H9 (cell line): ENCODE data around the gene ASB10. TPM values are rescaled to one million over a fixed set of nuclear protein-coding genes. Genes with fewer than 3 reads are reported as not detected.

Source experiments
- DNase-seq: peaks from one replicate; pipeline ENCODE4 v3.0.0-alpha.2; 2017
- H2AFZ ChIP-seq: one replicate; pipeline ENCODE4 v1.6.1; 2013; ENCODE audit warnings: mild to moderate bottlenecking, low read length, control low read depth, moderate library complexity
- H2AK5ac ChIP-seq: 2 replicates; pipeline ENCODE4 v1.6.1; 2013; ENCODE audit warnings: low read length, control low read depth, mixed read lengths; ENCODE audit not compliant: insufficient read length
- H2BK120ac ChIP-seq: one replicate; pipeline ENCODE4 v1.6.1; 2013; ENCODE audit warnings: low read depth, mild to moderate bottlenecking, low read length, control low read depth, inconsistent platforms; ENCODE audit not compliant: poor library complexity, severe bottlenecking
- H2BK12ac ChIP-seq: 2 replicates; pipeline ENCODE4 v1.6.1; 2013; ENCODE audit warnings: low read length, control low read depth, mixed read lengths, low read depth; ENCODE audit not compliant: insufficient read length
- H2BK15ac ChIP-seq: 2 replicates; pipeline ENCODE4 v1.6.1; 2013; ENCODE audit warnings: low read depth, low read length, control low read depth
- H2BK20ac ChIP-seq: one replicate; pipeline ENCODE4 v1.6.1; 2013; ENCODE audit warnings: low read depth, mild to moderate bottlenecking, low read length, control low read depth, inconsistent platforms; ENCODE audit not compliant: poor library complexity, severe bottlenecking
- H2BK5ac ChIP-seq: 2 replicates; pipeline ENCODE4 v1.6.1; 2013; ENCODE audit warnings: low read length, control low read depth, mixed read lengths; ENCODE audit not compliant: insufficient read length
- H3K14ac ChIP-seq: 2 replicates; pipeline ENCODE4 v1.6.1; 2013; ENCODE audit warnings: low read length, control low read depth; ENCODE audit not compliant: insufficient read depth
- H3K18ac ChIP-seq: 2 replicates; pipeline ENCODE4 v1.6.1; 2013; ENCODE audit warnings: low read depth, mild to moderate bottlenecking, mixed read lengths, low read length, control low read depth; ENCODE audit not compliant: insufficient read length
- H3K23ac ChIP-seq: 2 replicates; pipeline ENCODE4 v1.6.1; 2013; ENCODE audit warnings: low read length, control low read depth, mixed read lengths, low read depth; ENCODE audit not compliant: insufficient read length
- H3K23me2 ChIP-seq: 2 replicates; pipeline ENCODE4 v1.6.1; 2013; ENCODE audit warnings: low read depth, mild to moderate bottlenecking, mixed read lengths, low read length, control low read depth; ENCODE audit not compliant: insufficient read length, poor library complexity, severe bottlenecking
- H3K27ac ChIP-seq: 2 replicates; pipeline ENCODE4 v1.5.1; 2013; ENCODE audit warnings: low read length, control low read depth, mixed read lengths, low read depth; ENCODE audit not compliant: insufficient read length
- H3K27me3 ChIP-seq: 2 replicates; pipeline ENCODE4 v1.6.1; 2013; ENCODE audit warnings: low read length, control low read depth, inconsistent platforms; ENCODE audit not compliant: insufficient read depth
- H3K4ac ChIP-seq: 2 replicates; pipeline ENCODE4 v1.6.1; 2013; ENCODE audit warnings: low read depth, mild to moderate bottlenecking, control low read depth, inconsistent platforms, low read length, moderate library complexity
- H3K4me1 ChIP-seq: 2 replicates; pipeline ENCODE4 v1.6.1; 2013; ENCODE audit warnings: low read length, control low read depth, inconsistent platforms; ENCODE audit not compliant: insufficient read depth
- H3K4me2 ChIP-seq: 2 replicates; pipeline ENCODE4 v1.6.1; 2013; ENCODE audit warnings: low read length, control low read depth, mixed read lengths; ENCODE audit not compliant: insufficient read length, insufficient read depth
- H3K56ac ChIP-seq: 2 replicates; pipeline ENCODE4 v1.6.1; 2013; ENCODE audit warnings: low read depth, mild to moderate bottlenecking, mixed read lengths, low read length, control low read depth; ENCODE audit not compliant: insufficient read length
- H3K79me1 ChIP-seq: 2 replicates; pipeline ENCODE4 v1.6.1; 2013; ENCODE audit warnings: low read depth, mild to moderate bottlenecking, moderate library complexity, low read length, control low read depth, inconsistent platforms; ENCODE audit not compliant: insufficient read depth, poor library complexity, severe bottlenecking
- H3K79me2 ChIP-seq: 2 replicates; pipeline ENCODE4 v1.6.1; 2013; ENCODE audit warnings: low read length, control low read depth, inconsistent platforms; ENCODE audit not compliant: insufficient read depth
- H3K9ac ChIP-seq: 2 replicates; pipeline ENCODE4 v1.6.1; 2013; ENCODE audit warnings: low read length, control low read depth, mixed read lengths; ENCODE audit not compliant: insufficient read length; ENCODE audit errors: extremely low read depth
- H3K9me3 ChIP-seq: one replicate; pipeline ENCODE4 v1.6.1; 2013; ENCODE audit warnings: low read depth, low read length, inconsistent platforms; ENCODE audit not compliant: control insufficient read depth
- H3T11ph ChIP-seq: one replicate; pipeline ENCODE4 v1.6.1; 2013; ENCODE audit warnings: mild to moderate bottlenecking, low read length, control low read depth, inconsistent platforms
- H4K20me1 ChIP-seq: one replicate; pipeline ENCODE4 v1.6.1; 2013; ENCODE audit not compliant: control insufficient read depth, insufficient read length, insufficient read depth
- H4K5ac ChIP-seq: 2 replicates; pipeline ENCODE4 v1.6.1; 2013; ENCODE audit warnings: low read depth, mild to moderate bottlenecking, mixed read lengths, low read length, control low read depth; ENCODE audit not compliant: insufficient read length
- H4K8ac ChIP-seq: replicated peaks from 2 replicates; pipeline ENCODE4 v1.6.1; 2013; ENCODE audit warnings: low read length, control low read depth, mixed read lengths, low read depth; ENCODE audit not compliant: insufficient read length
- H4K91ac ChIP-seq: 2 replicates; pipeline ENCODE4 v1.6.1; 2013; ENCODE audit warnings: low read depth, mild to moderate bottlenecking, moderate library complexity, mixed read lengths, low read length, control low read depth; ENCODE audit not compliant: insufficient read length
- H3K27ac Mint-ChIP-seq, 3 experiments: 2 replicates in 2 of 3; 3 replicates in 1 of 3; pipeline ENCODE4 v1.8.0; 2020 to 2021; ENCODE audit warnings: mixed read lengths in 3 of 3, mild to moderate bottlenecking in 1 of 3, moderate library complexity in 1 of 3
- H3K27me3 Mint-ChIP-seq: 2 replicates; pipeline ENCODE4 v1.8.0; 2021; ENCODE audit warnings: low read depth, mild to moderate bottlenecking, moderate library complexity, mixed read lengths
- H3K36me3 Mint-ChIP-seq, 3 experiments: 2 replicates in 2 of 3; 3 replicates in 1 of 3; pipeline ENCODE4 v1.8.0; 2020 to 2021; ENCODE audit warnings: low read depth in 3 of 3, mixed read lengths in 3 of 3; ENCODE audit not compliant: insufficient read depth in 1 of 3
- H3K4me1 Mint-ChIP-seq, 2 experiments: 2 replicates each; pipeline ENCODE4 v1.8.0; 2020; ENCODE audit warnings: mixed read lengths in 2 of 2
- H3K4me3 Mint-ChIP-seq, 2 experiments: 2 replicates in 1 of 2; 3 replicates in 1 of 2; pipeline ENCODE4 v1.8.0; 2020 to 2021; ENCODE audit warnings: mild to moderate bottlenecking in 2 of 2, mixed read lengths in 2 of 2, moderate library complexity in 1 of 2
- H3K9me3 Mint-ChIP-seq, 2 experiments: 2 replicates in 1 of 2; 3 replicates in 1 of 2; pipeline ENCODE4 v1.8.0; 2020; ENCODE audit warnings: mild to moderate bottlenecking in 2 of 2, mixed read lengths in 2 of 2, moderate library complexity in 1 of 2
- WGBS: extraction: QIAGEN DNeasy Blood & Tissue Kit; methylation state at CpG from one replicate; pipeline ENCODE4 v1.1.7; 2013; ENCODE audit warnings: missing lambda C conversion rate, low lambda C conversion rate, mixed read lengths; ENCODE audit not compliant: insufficient read length; ENCODE audit errors: extremely low coverage; 5-methylcytosine and 5-hydroxymethylcytosine counted together
- total RNA-seq: library from RNA; stranded (reverse); gene quantifications from 2 replicates; pipeline ENCODE4 v1.2.1, GENCODE V29; 2021
- TF ChIP-seq, protein P1 (sequence below): fragments of 200-600 bp; sonication (generic); conservative IDR thresholded peaks from 3 replicates; pipeline ENCODE4 v1.8.0; 2021; ENCODE audit warnings: antibody characterized with exemption, mild to moderate bottlenecking

ASB10 gene
- total RNA-seq, 1 experiment from 2014 or later: not detected

DNA sequence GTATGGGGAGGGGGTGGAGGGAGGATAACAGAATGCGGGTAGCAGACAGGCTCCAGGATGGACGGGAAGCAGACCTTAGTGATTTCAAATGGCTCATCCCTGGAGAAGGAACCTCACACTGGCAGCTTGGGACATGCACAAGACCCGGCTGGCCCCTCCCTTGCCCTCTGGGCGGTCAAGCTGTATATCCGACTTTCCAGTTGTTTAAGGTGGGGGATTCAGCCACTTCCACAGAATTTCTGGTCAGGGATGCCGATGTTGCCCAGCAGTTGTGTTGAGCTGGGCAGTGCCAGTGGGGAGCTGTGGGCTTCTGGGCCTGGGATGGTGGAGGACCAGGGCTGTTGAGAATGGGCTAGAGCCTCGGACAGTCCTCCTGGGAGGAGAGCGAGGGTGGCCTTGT lies 58.3 kb downstream of the ASB10 start:
- no peak overlapping the region for H2BK20ac ChIP-seq
- no peak overlapping the region for H3K27ac Mint-ChIP-seq
- H3K23me2 ChIP-seq: peaks cover 10% of the 10 kb centered on the region
- H4K20me1 ChIP-seq: no peaks in the 10 kb centered on the region
- H3K27me3 ChIP-seq: no peaks in the 10 kb centered on the region
- H3K56ac ChIP-seq: no peak overlapping the region
- no peak overlapping the region for H2BK5ac ChIP-seq
- no CpG with 5 or more reads among the region's 8 CpGs for WGBS
- no peak overlapping the region for H3K27ac ChIP-seq
- H3K4me1 ChIP-seq: peaks cover 3% of the 10 kb centered on the region; the same call in 1 of the 2 replicates
- no peaks in the 10 kb centered on the region; a peak in 1 of 5 replicates for H3K9me3 Mint-ChIP-seq
- H3K14ac ChIP-seq: no peak overlapping the region
- no peak overlapping the region for H2AFZ ChIP-seq
- H4K8ac ChIP-seq: no peak overlapping the region
- H2BK15ac ChIP-seq: no peak overlapping the region
- H3K79me1 ChIP-seq: no peaks in the 10 kb centered on the region
- peaks cover 17 to 24% of the 10 kb centered on the region in 2 experiments for H3K4me1 Mint-ChIP-seq
- H4K91ac ChIP-seq: no peak overlapping the region
- no peak overlapping the region for H2BK120ac ChIP-seq
- no peak overlapping the region for H4K5ac ChIP-seq
- no peak overlapping the region for H3K4ac ChIP-seq
- H3K27me3 Mint-ChIP-seq: peaks cover 16% of the 10 kb centered on the region
- H3K4me3 Mint-ChIP-seq: no peak overlapping the region
- no peak overlapping the region for H3K4me2 ChIP-seq
- H2BK12ac ChIP-seq: no peak overlapping the region
- no peaks in the 10 kb centered on the region for H3K79me2 ChIP-seq
- no peak overlapping the region for H2AK5ac ChIP-seq
- no peak overlapping the region for H3K18ac ChIP-seq
- no peak overlapping the region for H3K23ac ChIP-seq
- TF ChIP-seq, protein P1, sequence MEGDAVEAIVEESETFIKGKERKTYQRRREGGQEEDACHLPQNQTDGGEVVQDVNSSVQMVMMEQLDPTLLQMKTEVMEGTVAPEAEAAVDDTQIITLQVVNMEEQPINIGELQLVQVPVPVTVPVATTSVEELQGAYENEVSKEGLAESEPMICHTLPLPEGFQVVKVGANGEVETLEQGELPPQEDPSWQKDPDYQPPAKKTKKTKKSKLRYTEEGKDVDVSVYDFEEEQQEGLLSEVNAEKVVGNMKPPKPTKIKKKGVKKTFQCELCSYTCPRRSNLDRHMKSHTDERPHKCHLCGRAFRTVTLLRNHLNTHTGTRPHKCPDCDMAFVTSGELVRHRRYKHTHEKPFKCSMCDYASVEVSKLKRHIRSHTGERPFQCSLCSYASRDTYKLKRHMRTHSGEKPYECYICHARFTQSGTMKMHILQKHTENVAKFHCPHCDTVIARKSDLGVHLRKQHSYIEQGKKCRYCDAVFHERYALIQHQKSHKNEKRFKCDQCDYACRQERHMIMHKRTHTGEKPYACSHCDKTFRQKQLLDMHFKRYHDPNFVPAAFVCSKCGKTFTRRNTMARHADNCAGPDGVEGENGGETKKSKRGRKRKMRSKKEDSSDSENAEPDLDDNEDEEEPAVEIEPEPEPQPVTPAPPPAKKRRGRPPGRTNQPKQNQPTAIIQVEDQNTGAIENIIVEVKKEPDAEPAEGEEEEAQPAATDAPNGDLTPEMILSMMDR: no peak
- H3K36me3 Mint-ChIP-seq: peaks cover 28 to 56% (median 36%) of the 10 kb centered on the region in 3 experiments
- H3K9ac ChIP-seq: no peak overlapping the region
- H3K9me3 ChIP-seq: no peaks in the 10 kb centered on the region
- H3T11ph ChIP-seq: no peak overlapping the region
- DNase-seq: no peak
